HG02981 (cell line): ENCODE data around the gene TMUB2.
"Not testable (repeated sequence)": the region's sequence is repeated elsewhere in the genome, so short reads cannot be mapped to it uniquely, and the experiment has no call there.

Experiments
- ATAC-seq: cut with Tn5 transposase; IDR thresholded peaks from one replicate; pipeline ENCODE4 v1.9.1; 2021; ENCODE audit warnings: mild to moderate bottlenecking, moderate library complexity; ENCODE audit not compliant: unreplicated experiment

Gene TMUB2

GRCh38 chr17:44218344-44219107 lies 31.8 kb downstream of the TMUB2 start:
- peak; percentile 28 for ATAC-seq

- peak; percentile 31 for ATAC-seq
Measured at GRCh38 chr17:44219108-44219615, 32.4 kb downstream of the TMUB2 start.

GRCh38 chr17:44219616-44220212 lies 32.9 kb downstream of the TMUB2 start, which contains the start of gene UBTF:
Gene UBTF, minus strand, starts transcription at chr17:44219675. Its CDS starts 1,446 bp downstream, at chr17:44218229.
- no peak for ATAC-seq

GRCh38 chr17:44220213-44221083 lies 33.7 kb downstream of the TMUB2 start:
- ATAC-seq = no peak

- no peak for ATAC-seq
Measured at GRCh38 chr17:44221084-44221861, 34.5 kb downstream of the TMUB2 start.

GRCh38 chr17:44221862-44222111 lies 35.0 kb downstream of the TMUB2 start:
- ATAC-seq = no peak

- ATAC-seq = no peak
Measured at GRCh38 chr17:44222112-44222869, 35.5 kb downstream of the TMUB2 start.

- no peak for ATAC-seq
Measured at GRCh38 chr17:44223541-44224071, 36.8 kb downstream of the TMUB2 start.

- ATAC-seq = no peak
Measured at GRCh38 chr17:44229090-44229489, 42.3 kb downstream of the TMUB2 start.

GRCh38 chr17:44230140-44230539 lies 43.4 kb downstream of the TMUB2 start:
- ATAC-seq = no peak

GRCh38 chr17:44232061-44232460 lies 45.3 kb downstream of the TMUB2 start:
- no peak for ATAC-seq

GRCh38 chr17:44233582-44233981 lies 46.8 kb downstream of the TMUB2 start:
- ATAC-seq = no peak

GRCh38 chr17:44235583-44235936 lies 48.8 kb downstream of the TMUB2 start:
- ATAC-seq = no peak

- no peak for ATAC-seq
Measured at GRCh38 chr17:44236444-44236991, 49.7 kb downstream of the TMUB2 start.

GRCh38 chr17:44237886-44238285 lies 51.1 kb downstream of the TMUB2 start:
- ATAC-seq = not testable (repeated sequence)

- ATAC-seq = no peak
Measured at GRCh38 chr17:44241106-44241624, 54.4 kb downstream of the TMUB2 start.
